Measurements from ENCODE around the gene SEC24C.
"Not testable (repeated sequence)": the region's sequence is repeated elsewhere in the genome, so short reads cannot be mapped to it uniquely, and the experiment has no call there.

Gene SEC24C

DNA sequence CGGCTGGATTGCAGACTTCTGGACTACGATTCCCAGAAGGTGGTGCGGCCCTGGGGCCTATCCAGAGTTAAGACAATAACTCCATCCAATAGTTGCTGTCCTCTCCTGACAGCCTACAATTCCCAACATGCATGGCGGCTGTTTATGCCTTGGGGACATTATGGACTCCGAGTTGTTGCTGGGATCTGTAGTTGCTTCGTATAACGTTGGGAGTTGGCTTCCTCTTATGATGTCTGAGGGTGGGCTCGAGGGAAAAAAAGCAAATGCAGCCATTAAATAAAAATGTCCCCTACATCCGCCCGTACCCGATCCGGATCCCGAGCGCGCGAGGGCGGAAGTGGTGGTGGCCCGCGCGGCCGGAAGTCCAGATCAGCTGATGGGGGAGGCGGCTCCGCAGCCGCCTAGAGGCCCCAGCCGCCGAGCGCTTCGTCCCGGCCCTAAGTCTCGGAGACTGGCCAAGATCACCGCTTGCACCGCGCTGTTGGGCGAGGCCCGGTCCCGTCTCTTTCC, 41.1 kb downstream of the SEC24C start, which contains the start of gene ZSWIM8:
ZSWIM8 (plus strand) TSS at position 396 of the 510 bp plus-strand sequence. CDS start 273 bp downstream, outside the sequence.
- in situ Hi-C loops (cut with MboI; ENCODE audit: low pct_unique_long_range_greater_than_20kb, low sequenced_read_pairs, unreplicated experiment) = no loop called here

DNA sequence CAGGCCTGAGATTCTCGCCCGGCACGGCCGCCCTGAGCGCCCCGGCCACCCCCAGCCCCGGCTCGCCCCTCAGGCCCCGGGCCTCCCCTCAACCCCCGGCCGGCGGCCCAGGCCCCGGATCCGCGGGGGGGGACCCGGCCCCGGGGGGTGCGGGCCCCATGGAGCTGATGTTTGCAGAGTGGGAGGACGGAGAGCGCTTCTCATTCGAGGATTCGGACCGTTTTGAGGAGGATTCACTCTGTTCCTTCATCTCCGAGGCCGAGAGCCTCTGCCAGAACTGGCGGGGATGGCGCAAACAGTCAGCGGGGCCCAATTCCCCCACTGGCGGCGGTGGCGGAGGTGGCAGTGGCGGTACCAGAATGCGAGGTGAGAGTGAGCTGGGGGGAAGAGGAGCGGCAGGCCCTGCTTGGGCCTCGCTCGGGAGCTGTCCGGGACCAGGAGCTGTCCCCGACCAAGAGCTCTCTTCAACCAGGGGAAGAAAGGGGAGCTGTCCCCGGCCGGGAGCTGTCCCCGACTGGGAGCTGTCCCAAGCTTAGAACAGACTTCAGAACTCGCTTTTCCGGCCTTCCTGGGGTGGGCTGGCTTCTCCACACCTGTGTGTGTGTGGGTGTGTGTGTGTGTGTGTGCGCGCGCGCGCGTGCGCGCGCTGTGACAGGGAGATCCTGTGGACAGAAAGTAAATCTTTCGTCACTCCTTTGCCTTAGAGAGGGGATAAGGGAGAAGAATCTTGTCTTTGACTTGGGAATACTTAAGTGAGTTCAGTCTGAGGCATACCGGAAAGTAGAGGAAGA, 41.7 kb downstream of the SEC24C start:
- TF ChIP-seq, protein P1, sequence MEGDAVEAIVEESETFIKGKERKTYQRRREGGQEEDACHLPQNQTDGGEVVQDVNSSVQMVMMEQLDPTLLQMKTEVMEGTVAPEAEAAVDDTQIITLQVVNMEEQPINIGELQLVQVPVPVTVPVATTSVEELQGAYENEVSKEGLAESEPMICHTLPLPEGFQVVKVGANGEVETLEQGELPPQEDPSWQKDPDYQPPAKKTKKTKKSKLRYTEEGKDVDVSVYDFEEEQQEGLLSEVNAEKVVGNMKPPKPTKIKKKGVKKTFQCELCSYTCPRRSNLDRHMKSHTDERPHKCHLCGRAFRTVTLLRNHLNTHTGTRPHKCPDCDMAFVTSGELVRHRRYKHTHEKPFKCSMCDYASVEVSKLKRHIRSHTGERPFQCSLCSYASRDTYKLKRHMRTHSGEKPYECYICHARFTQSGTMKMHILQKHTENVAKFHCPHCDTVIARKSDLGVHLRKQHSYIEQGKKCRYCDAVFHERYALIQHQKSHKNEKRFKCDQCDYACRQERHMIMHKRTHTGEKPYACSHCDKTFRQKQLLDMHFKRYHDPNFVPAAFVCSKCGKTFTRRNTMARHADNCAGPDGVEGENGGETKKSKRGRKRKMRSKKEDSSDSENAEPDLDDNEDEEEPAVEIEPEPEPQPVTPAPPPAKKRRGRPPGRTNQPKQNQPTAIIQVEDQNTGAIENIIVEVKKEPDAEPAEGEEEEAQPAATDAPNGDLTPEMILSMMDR (IDR thresholded peaks at IDR 0.05; ENCODE audit: extremely low read depth, insufficient read depth, missing control alignments) = no peak
- in situ Hi-C loops (cut with MboI; ENCODE audit: low pct_unique_long_range_greater_than_20kb, low sequenced_read_pairs, unreplicated experiment) = no loop called here
- DNase-seq (ENCODE audit: low spot score) = peak; percentile 50

More for the DNA sequence above, 41.1 kb downstream of the SEC24C start, which contains the start of gene ZSWIM8:
- peak; percentile 94 for DNase-seq (ENCODE audit: low spot score)
- TF ChIP-seq, protein P1 (IDR thresholded peaks at IDR 0.05; ENCODE audit: extremely low read depth, insufficient read depth, missing control alignments) = no peak

DNA sequence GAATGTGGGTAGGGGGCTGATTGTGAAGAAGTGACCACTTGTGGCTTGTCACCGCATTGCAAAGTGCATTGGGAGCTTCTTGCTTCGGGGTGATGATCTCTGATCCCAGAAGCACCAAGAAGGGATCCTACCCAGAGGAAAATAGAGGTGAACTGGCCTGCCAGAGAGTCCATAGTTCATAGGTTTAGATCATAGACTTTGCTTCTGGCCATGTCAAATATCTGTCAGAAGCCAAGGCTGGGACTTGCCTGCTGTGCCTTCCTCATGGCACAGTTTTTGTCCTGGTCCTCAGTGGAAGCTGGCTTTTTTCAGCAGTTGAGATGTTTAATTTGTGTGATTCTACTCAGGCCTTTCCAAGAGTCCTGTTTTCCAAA, 42.3 kb downstream of the SEC24C start:
- DNase-seq (ENCODE audit: low spot score) = no peak
- in situ Hi-C loops (cut with MboI; ENCODE audit: low pct_unique_long_range_greater_than_20kb, low sequenced_read_pairs, unreplicated experiment) = no loop called here

DNA sequence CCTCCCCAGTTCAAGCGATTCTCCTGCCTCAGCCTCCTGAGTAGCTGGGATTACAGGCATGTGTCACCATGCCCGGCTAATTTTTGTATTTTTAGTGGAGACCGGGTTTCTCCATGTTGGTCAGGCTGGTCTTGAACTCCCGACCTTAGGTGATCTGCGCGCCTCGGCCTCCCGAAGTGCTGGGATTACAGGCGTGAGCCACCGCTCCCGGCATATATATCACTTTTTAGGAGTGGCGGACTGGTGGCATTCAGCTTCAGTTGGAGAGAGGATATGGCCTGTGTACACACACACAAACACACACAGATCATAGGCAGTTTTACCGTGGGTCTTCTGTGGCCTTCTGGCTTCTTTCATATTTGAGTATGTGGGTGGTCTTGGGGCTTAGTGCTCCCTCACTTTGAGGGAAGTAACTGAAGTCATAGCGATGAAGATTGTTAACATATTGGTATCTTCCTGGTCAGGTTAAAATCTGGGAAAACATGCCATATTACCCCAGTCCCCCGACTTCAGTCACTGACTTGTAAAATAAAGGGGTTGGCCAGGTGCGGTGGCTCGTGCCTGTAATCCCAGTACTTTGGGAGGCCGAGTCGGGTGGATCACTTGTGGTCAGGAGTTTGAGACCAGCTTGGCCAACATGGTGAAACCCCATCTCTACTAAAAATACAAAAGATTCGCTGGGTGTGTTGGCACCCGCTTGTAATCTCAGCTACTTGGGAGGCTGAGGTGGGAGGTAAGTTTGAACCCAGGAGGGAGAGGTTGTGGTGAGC, 43.0 kb downstream of the SEC24C start:
- in situ Hi-C loops (cut with MboI; ENCODE audit: low pct_unique_long_range_greater_than_20kb, low sequenced_read_pairs, unreplicated experiment); DNase-seq (ENCODE audit: low spot score): not testable (repeated sequence)

More for the DNA sequence above, 42.3 kb downstream of the SEC24C start:
- TF ChIP-seq, protein P1 (IDR thresholded peaks at IDR 0.05; ENCODE audit: extremely low read depth, insufficient read depth, missing control alignments) = no peak

DNA sequence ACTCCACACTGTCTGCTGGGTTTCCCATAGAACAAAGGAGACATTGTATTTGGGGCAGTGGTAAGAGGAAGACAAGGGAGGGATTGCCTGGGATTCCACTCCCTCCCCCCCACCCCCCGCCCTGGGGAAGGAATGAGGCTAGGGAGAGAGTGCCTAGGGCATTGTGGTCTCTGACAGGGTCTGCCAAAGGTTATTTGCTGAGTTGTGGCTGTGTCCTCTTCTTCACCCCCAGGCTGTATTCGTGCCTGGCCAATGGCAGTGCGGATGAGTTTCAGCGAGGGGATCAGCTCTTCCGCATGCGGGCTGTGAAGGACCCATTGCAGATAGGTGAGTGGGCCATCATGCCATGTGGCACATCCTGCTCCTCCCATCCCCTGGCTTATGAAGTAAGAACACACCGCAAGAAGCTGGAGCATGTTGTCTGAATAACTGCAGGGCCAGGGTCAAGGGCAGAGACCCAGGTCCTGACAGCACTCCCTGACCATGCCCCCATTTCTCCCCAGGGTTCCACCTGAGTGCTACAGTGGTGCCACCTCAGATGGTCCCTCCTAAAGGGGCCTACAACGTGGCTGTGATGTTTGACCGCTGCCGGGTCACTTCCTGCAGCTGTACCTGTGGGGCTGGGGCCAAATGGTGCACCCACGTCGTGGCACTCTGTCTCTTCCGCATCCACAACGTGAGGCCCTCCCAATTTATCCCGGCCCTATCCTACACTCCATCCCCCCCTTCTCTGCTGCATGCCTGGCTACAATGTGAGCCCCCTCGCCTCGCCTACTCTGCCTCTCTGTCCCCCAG, 44.9 kb downstream of the SEC24C start:
- TF ChIP-seq, protein P1 (IDR thresholded peaks at IDR 0.05; ENCODE audit: extremely low read depth, insufficient read depth, missing control alignments) = no peak

DNA sequence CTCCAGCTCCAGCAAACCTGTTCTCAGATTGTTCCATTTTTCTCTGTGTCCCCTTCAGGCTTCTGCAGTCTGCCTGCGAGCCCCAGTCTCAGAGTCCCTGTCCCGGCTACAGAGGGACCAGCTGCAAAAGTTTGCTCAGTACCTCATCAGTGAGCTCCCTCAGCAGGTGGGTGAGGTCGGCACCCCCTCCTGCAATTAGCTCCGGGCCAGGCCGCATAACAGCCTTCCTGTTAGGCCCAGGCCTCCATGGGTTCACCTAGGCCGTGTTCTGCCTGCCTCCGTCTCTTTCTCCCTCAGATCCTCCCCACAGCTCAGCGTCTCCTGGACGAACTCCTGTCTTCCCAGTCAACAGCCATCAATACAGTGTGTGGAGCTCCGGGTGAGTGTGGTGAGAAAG, 45.5 kb downstream of the SEC24C start:
- in situ Hi-C loops (cut with MboI; ENCODE audit: low pct_unique_long_range_greater_than_20kb, low sequenced_read_pairs, unreplicated experiment) = no loop called here
- TF ChIP-seq, protein P1 (IDR thresholded peaks at IDR 0.05; ENCODE audit: extremely low read depth, insufficient read depth, missing control alignments) = no peak

More for the DNA sequence above, 44.9 kb downstream of the SEC24C start:
- in situ Hi-C loops (cut with MboI; ENCODE audit: low pct_unique_long_range_greater_than_20kb, low sequenced_read_pairs, unreplicated experiment) = no loop called here
- no peak for DNase-seq (ENCODE audit: low spot score)

More for the DNA sequence above, 45.5 kb downstream of the SEC24C start:
- DNase-seq (ENCODE audit: low spot score) = no peak

All from GM13977 (cell line).